Measurements from ENCODE around the gene SLC5A9.

GRCh38 chr1:48235652-48236051 lies 13.1 kb downstream of the SLC5A9 start:
- TF ChIP-seq CTCF (IDR thresholded peaks at IDR 0.05) (no peak), ZFX (IDR thresholded peaks at IDR 0.05; ENCODE audit: borderline replicate concordance) (no peak)

All from 22Rv1 (cell line).